GM21723 (cell line): ENCODE results near the gene SERPINB1.
"Not testable (repeated sequence)": the region's sequence is repeated elsewhere in the genome, so short reads cannot be mapped to it uniquely, and the experiment has no call there.

Source experiments
- ATAC-seq: cut with Tn5 transposase; IDR thresholded peaks from one replicate; pipeline ENCODE4 v1.9.1; 2021; ENCODE audit warnings: mild to moderate bottlenecking, moderate library complexity; ENCODE audit not compliant: unreplicated experiment

Gene SERPINB1

GRCh38 chr6:2866171-2866846, 24.6 kb upstream of the SERPINB1 start:
- ATAC-seq: peak; percentile 42

GRCh38 chr6:2865694-2866151, 24.1 kb upstream of the SERPINB1 start:
- no peak for ATAC-seq

GRCh38 chr6:2865270-2865669, 23.6 kb upstream of the SERPINB1 start:
- ATAC-seq: no peak

GRCh38 chr6:2863901-2864300, 22.2 kb upstream of the SERPINB1 start:
- no peak for ATAC-seq

- peak; percentile 52 for ATAC-seq
Measured at GRCh38 chr6:2862712-2863181, 21.1 kb upstream of the SERPINB1 start.

GRCh38 chr6:2861822-2862164, 20.1 kb upstream of the SERPINB1 start:
- no peak for ATAC-seq

GRCh38 chr6:2861060-2861821, 19.6 kb upstream of the SERPINB1 start:
- no peak for ATAC-seq

- not testable (repeated sequence) for ATAC-seq
Measured at GRCh38 chr6:2860706-2861059, 19.0 kb upstream of the SERPINB1 start.

- ATAC-seq: not testable (repeated sequence)
Measured at GRCh38 chr6:2859798-2860705, 18.4 kb upstream of the SERPINB1 start.

- ATAC-seq: no peak
Measured at GRCh38 chr6:2859185-2859700, 17.6 kb upstream of the SERPINB1 start.

GRCh38 chr6:2857580-2858337, 16.1 kb upstream of the SERPINB1 start:
- peak; percentile 50 for ATAC-seq

- ATAC-seq: no peak
Measured at GRCh38 chr6:2857185-2857579, 15.5 kb upstream of the SERPINB1 start.

- ATAC-seq: no peak
Measured at GRCh38 chr6:2855061-2855519, 13.4 kb upstream of the SERPINB1 start.

- no peak for ATAC-seq
Measured at GRCh38 chr6:2854396-2854982, 12.8 kb upstream of the SERPINB1 start.

- peak; percentile 33 for ATAC-seq
Measured at GRCh38 chr6:2853769-2854395, 12.2 kb upstream of the SERPINB1 start.

- ATAC-seq: not testable (repeated sequence)
Measured at GRCh38 chr6:2853378-2853768, 11.7 kb upstream of the SERPINB1 start.

- ATAC-seq: no peak
Measured at GRCh38 chr6:2852921-2853322, 11.3 kb upstream of the SERPINB1 start.

- ATAC-seq: no peak
Measured at GRCh38 chr6:2852514-2852855, 10.8 kb upstream of the SERPINB1 start.

- no peak for ATAC-seq
Measured at GRCh38 chr6:2851727-2852513, 10.3 kb upstream of the SERPINB1 start.
